Erythroblast (primary cell): ENCODE results near the gene FAM110A.
A peak's percentile ranks its signal among the peaks of the same experiment; 100 is the strongest.
"Not testable (repeated sequence)": the region's sequence is repeated elsewhere in the genome, so short reads cannot be mapped to it uniquely, and the experiment has no call there.

Experiments used
- DNase-seq, 2 experiments: peaks; one replicate each; lab custom pipeline; 2025; lab: John Stamatoyannopoulos, UW
- GATA1 ChIP-seq: IDR thresholded peaks from 2 replicates; pipeline ENCODE4 v1.6.1; 2011; ENCODE audit warnings: low read depth, mild to moderate bottlenecking, control low read depth, low read length, moderate library complexity
- POLR2A ChIP-seq: IDR thresholded peaks from 2 replicates; pipeline ENCODE4 v1.6.1; 2011; ENCODE audit warnings: mild to moderate bottlenecking, low read length

The FAM110A gene

GRCh38 chr20:818001-818664 lies 15.4 kb upstream of the FAM110A start:
- no peak for DNase-seq
- TF ChIP-seq GATA1 = no peak
- TF ChIP-seq POLR2A = no peak

GRCh38 chr20:819680-820322 lies 13.7 kb upstream of the FAM110A start:
- DNase-seq = no peak
- TF ChIP-seq POLR2A (no peak), GATA1 (no peak)

- DNase-seq = no peak
Measured at GRCh38 chr20:820323-820953, 13.1 kb upstream of the FAM110A start.

DNA sequence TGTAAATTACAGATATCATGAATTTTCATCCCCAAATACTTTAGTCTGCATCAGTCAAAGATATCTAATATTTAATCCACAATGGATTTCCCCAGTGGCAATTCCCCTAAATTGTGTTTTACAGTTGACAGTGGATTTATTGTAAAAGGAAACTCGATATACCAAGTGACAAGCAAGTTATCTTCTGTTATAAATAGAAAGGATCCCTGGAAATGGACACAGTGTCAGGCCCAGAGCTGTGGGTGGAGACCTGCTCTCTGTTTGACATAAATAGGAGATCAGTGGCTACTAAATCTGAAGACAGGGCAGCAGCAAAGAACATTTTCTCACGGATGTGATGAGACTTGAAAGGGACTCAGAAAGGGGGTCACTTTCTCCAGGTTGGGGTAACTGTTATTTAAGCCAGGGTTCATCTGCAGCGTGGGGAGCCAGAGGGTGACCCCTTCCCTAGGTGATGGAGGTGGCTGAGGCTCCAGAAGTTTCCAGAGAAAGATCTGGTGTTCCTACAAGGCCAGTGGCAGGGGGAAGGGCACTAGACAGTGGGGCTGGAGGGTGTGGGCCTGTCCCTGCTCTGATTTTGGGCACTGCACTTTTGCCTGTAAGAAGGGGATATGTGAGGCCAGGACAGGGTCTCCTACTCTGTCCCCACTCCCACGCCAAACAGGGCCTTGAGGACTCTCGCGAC lies 12.3 kb upstream of the FAM110A start:
- DNase-seq = no peak
- no peak for TF ChIP-seq GATA1
- no peak for TF ChIP-seq POLR2A

More at GRCh38 chr20:820323-820953, 13.1 kb upstream of the FAM110A start:
- no peak for TF ChIP-seq POLR2A
- no peak for TF ChIP-seq GATA1

- no peak for DNase-seq
- no peak for TF ChIP-seq POLR2A
- TF ChIP-seq GATA1 = no peak
Measured at GRCh38 chr20:821731-822065, 11.8 kb upstream of the FAM110A start.

DNA sequence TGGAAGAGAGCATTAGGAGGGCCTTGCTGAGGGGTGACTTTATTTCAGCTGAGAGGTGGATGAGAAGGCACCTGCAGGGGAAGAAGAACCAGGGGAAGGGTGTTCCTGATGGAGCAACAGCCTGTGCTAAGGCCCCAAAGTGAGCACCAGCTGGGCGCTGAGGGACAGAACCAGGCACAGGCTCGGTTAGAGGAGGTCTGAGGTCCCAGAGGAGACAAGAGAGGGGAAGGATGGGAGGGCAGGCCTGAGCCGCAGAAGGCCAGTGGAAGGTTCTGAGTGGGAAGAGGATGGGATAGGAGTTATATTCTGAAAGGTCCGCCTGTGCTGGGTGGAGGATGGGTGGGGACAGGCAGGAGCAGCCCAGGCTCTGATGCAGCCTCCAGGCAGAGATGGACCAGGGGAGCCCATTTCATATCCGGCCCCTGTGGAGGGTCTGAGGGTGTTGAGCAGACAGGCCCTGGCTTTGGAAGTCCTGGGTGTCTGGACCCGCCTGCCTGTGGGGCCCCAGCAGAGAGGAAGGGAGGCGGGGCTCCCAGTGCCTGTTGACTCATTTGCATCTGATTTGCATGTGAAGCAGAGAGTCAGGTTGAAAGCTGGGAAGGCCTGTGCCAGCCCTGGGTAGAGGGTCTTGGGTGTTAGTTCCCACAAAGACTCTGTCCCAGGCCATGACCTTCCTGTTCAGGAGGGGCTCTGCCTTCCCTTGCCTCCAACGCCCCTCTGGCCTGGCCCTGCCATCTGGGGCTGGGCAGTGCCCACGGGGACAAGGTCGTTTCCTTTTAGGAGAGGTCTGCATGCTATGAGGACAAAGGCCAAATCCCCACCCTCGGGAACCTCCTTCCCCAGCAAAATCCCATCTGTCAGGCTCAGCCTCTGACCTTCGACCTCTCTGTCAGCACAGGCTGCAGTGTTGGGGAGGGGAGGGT lies 10.6 kb upstream of the FAM110A start:
- DNase-seq = no peak
- TF ChIP-seq POLR2A (no peak), GATA1 (no peak)

DNA sequence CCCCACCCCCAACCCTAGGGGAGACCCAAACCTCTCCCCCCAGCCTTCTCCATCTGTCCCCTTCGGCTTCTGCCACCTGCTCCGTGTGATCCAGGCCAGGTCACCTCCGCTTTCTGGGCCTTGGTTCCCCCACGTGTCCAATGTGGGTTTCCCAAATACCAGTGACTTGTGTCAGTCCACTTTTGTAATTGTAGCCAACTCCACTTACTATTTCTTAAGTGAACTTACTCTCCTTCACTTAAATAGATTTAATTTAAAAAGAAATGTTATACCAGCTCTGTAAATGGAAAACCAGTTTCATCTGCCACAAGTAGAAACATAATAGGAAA lies 10.0 kb upstream of the FAM110A start:
- DNase-seq = no peak
- TF ChIP-seq GATA1 = no peak
- no peak for TF ChIP-seq POLR2A

GRCh38 chr20:824490-824889 lies 9.0 kb upstream of the FAM110A start:
- DNase-seq = no peak
- no peak for TF ChIP-seq POLR2A
- TF ChIP-seq GATA1 = no peak

DNA sequence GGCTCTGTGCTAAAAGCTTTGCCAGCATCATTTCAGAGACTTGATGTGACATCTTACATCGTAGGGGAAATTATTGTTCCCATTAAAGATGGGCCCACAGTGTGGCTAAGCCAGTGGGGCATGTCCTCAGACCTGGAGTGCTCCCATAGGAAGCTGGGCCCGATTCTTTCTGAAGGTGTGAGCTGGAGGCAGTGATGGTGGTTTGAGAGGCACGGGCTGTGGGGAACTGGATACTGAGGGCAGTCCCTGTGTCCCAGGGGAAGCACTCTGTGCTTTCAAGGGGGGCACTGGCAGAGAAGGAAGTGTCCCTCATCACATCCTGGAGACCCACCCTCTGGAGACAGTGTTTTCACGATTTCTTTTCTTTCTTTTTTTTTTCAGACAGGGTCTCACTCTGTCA lies 8.6 kb upstream of the FAM110A start:
- TF ChIP-seq GATA1 (no peak), POLR2A (no peak)
- no peak for DNase-seq

DNA sequence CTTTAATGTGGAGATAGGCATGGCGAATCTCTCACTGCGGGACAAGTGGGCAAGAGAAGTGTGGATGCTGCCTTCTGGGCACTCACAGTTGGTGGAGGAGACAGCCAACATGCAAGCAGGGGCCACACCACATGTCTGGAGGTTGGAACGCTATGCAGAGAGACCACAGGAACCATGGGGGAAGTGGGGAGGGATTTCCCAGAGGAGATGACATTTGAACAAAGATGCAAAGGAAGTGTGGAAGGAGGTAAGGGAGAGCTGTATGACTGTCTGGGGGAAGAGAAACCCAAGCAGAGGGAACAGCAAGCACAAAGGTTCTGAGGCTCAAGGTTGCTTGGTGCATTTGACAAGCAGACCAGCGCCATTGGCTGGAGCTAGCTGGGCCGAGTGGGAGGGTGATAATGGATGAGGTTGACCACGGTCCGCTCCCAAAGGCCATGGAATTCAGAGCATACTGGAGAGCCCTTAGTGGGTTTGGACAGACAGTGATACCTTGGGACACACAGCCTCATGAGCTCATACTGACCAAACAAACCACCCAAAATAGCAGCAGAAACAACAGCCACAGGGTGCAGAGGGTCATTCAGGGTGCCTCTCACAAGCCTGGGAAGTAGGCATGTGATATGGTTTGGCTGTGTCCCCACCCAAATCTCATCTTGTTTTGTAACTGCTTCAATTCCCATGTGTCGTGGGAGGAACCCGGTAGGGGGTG lies 7.6 kb upstream of the FAM110A start:
- DNase-seq = peak; percentile 28 to 54
- TF ChIP-seq GATA1 (no peak), POLR2A (no peak)

DNA sequence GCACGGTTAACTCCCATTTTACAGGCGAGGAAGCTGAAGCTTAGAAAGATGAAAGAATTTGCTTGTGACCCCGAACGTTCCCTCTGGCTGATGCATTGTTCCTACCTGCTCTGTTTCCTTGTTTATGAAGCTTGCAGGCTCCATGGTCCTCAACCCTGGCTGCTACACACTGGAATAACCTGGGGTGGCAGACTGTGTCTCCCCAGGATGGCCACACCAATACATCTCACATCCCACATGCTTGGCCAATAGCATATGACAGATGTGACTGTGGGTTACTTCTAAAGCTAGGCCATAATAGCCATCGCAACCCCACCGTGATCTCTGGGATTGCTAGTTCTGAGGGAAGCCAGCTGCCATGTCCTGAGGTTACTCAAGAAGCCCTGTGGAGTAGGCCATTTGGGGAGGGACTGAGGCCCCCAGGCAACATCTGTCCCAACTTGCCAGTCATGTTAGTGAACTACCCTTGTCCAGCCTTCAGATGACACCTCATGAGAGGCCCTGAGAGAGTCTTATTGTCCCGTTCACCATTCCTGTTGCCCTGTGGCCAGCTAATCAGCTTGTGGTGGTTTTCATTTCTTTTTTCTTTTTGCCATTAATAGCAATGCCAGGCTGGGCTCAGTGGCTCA lies 6.7 kb upstream of the FAM110A start:
- DNase-seq = no peak

DNA sequence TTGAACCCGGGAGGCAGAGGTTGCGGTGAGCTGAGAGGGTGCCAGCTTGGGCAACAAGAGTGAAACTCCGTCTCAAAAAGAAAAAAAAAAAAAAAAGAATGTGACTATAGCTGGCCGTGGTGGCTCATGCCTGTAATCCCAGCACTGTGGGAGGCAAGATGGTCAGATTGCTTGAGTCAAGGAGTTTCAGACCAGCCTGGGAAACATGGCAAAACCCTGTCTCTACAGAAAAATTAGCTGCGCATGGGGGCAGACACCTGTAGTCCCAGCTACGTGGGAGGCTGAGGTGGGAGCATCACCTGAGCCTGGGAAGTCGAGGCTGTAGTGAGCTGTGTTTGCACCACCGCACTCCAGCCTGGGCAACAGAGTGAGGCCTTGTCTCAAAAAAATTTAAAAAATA lies 5.5 kb upstream of the FAM110A start:
- DNase-seq = not testable (repeated sequence)

More for the DNA sequence above, 6.7 kb upstream of the FAM110A start:
- no peak for TF ChIP-seq GATA1
